H1 (cell line): ENCODE measurements around the gene ACO1. TPM values are rescaled to one million over a fixed set of nuclear protein-coding genes. Genes with fewer than 3 reads are reported as not detected.

ENCODE experiments used
- CTCF ChIA-PET: fragments of 300-600 bp; sonication (Branson Sonifier 250); formaldehyde crosslinking; loops from one replicate; lab custom pipeline; 2021; ENCODE audit not compliant: partially characterized antibody; lab: Charles Lee
- POLR2A ChIA-PET: fragments of 300-600 bp; sonication (Branson Sonifier 250); formaldehyde crosslinking; loops from one replicate; lab custom pipeline; 2021; ENCODE audit warnings: inconsistent platforms; ENCODE audit not compliant: partially characterized antibody; lab: Charles Lee
- DNase-seq, 2 experiments: peaks; one replicate each; pipeline versions ENCODE4 v3.0.0 to v3.0.0-alpha.2; 2010 to 2022; ENCODE audit warnings: low spot score in 2 of 2, low read depth in 1 of 2, mixed read lengths in 1 of 2
- FAIRE-seq: peaks from 2 replicates; lab custom pipeline; 2011; peaks lifted over from hg19 to GRCh38; lab: Jason Lieb, UNC
- H2AFZ ChIP-seq: 2 replicates; pipeline ENCODE4 v1.8.1; 2012; ENCODE audit warnings: low read length, inconsistent platforms
- H2AK5ac ChIP-seq: 2 replicates; pipeline ENCODE4 v1.6.1; 2013; ENCODE audit warnings: low read depth, low read length
- H2BK120ac ChIP-seq: replicated peaks from 2 replicates; pipeline ENCODE3; 2013; ENCODE audit warnings: low read depth, low read length, inconsistent platforms
- H2BK12ac ChIP-seq: 2 replicates; pipeline ENCODE4 v1.6.1; 2013; ENCODE audit warnings: low read depth, low read length
- H2BK15ac ChIP-seq: 2 replicates; pipeline ENCODE4 v1.6.1; 2013; ENCODE audit warnings: low read length
- H2BK20ac ChIP-seq: 2 replicates; pipeline ENCODE4 v1.6.1; 2013; ENCODE audit warnings: low read length
- H2BK5ac ChIP-seq: 2 replicates; pipeline ENCODE4 v1.6.1; 2013; ENCODE audit warnings: low read depth, low read length
- H3K14ac ChIP-seq: 2 replicates; pipeline ENCODE4 v1.6.1; 2013; ENCODE audit warnings: inconsistent platforms; ENCODE audit not compliant: insufficient read length
- H3K18ac ChIP-seq: 2 replicates; pipeline ENCODE4 v1.6.1; 2013; ENCODE audit warnings: low read length; ENCODE audit errors: extremely low read depth
- H3K23ac ChIP-seq: 2 replicates; pipeline ENCODE4 v1.6.1; 2013; ENCODE audit warnings: inconsistent platforms; ENCODE audit not compliant: insufficient read length
- H3K23me2 ChIP-seq: 2 replicates; pipeline ENCODE4 v1.6.1; 2013; ENCODE audit warnings: low read depth, low read length
- H3K27ac ChIP-seq: 2 replicates; pipeline ENCODE4 v1.6.1; 2011; ENCODE audit warnings: low read depth, low read length, inconsistent platforms
- H3K27me3 ChIP-seq, 4 experiments: replicated peaks in 1 of 4; 1 replicate in 1 of 4; 2 replicates in 3 of 4; pipeline versions ENCODE4 v1.6.1 to v1.8.1; 2011 to 2013; ENCODE audit warnings: low read length in 3 of 4, mild to moderate bottlenecking in 3 of 4, inconsistent platforms in 2 of 4, mixed read lengths in 2 of 4, moderate library complexity in 1 of 4; ENCODE audit not compliant: control insufficient read depth in 3 of 4, insufficient read depth in 3 of 4; ENCODE audit errors: extremely low read depth in 1 of 4
- H3K36me3 ChIP-seq, 4 experiments: 2 replicates each; pipeline versions ENCODE4 v1.6.1 to v1.8.1; 2011 to 2013; ENCODE audit warnings: mild to moderate bottlenecking in 4 of 4, low read length in 3 of 4, moderate library complexity in 2 of 4, control low read depth in 1 of 4, inconsistent platforms in 1 of 4; ENCODE audit not compliant: insufficient read depth in 4 of 4, control insufficient read depth in 2 of 4
- H3K4ac ChIP-seq: replicated peaks from 2 replicates; pipeline ENCODE3; 2013; ENCODE audit warnings: low read length, low read depth, mixed read lengths, inconsistent platforms; ENCODE audit not compliant: insufficient read length
- H3K4me1 ChIP-seq, 4 experiments: replicated peaks in 1 of 4; 1 replicate in 1 of 4; 2 replicates in 3 of 4; pipeline versions ENCODE4 v1.6.1 to v1.8.1; 2011 to 2013; ENCODE audit warnings: low read length in 3 of 4, inconsistent platforms in 2 of 4, mixed read lengths in 1 of 4; ENCODE audit not compliant: insufficient read depth in 4 of 4, control insufficient read depth in 3 of 4
- H3K4me2 ChIP-seq, 2 experiments: 2 replicates each; pipeline versions ENCODE4 v1.6.1 to v1.8.1; 2011 to 2013; ENCODE audit warnings: low read depth in 2 of 2, low read length in 2 of 2, control low read depth in 1 of 2, inconsistent platforms in 1 of 2, mild to moderate bottlenecking in 1 of 2; ENCODE audit not compliant: insufficient read depth in 1 of 2
- H3K4me3 ChIP-seq, 4 experiments: fragments of 200-600, 300-600 bp in 1 of 4; sonication (generic), shearing (Covaris generic), sonication (Bioruptor Twin) in 1 of 4; 2 replicates each; pipeline versions ENCODE4 v1.5.1 to v1.8.1; 2011 to 2016; ENCODE audit warnings: low read length in 4 of 4, low read depth in 3 of 4, control low read depth in 2 of 4, inconsistent platforms in 2 of 4, mild to moderate bottlenecking in 2 of 4, mixed read lengths in 1 of 4, moderate library complexity in 1 of 4; ENCODE audit not compliant: insufficient read depth in 2 of 4; ENCODE audit errors: extremely low read depth in 1 of 4
- H3K56ac ChIP-seq: replicated peaks from 2 replicates; pipeline ENCODE3; 2013; ENCODE audit warnings: low read depth, mild to moderate bottlenecking, mixed read lengths, low read length, inconsistent platforms; ENCODE audit not compliant: insufficient read length
- H3K79me1 ChIP-seq: 2 replicates; pipeline ENCODE4 v1.6.1; 2013; ENCODE audit warnings: low read depth, low read length, control low read depth
- H3K79me2 ChIP-seq, 2 experiments: 2 replicates each; pipeline versions ENCODE4 v1.6.1 to v1.8.1; 2012 to 2013; ENCODE audit warnings: low read length in 2 of 2, mild to moderate bottlenecking in 2 of 2, inconsistent platforms in 1 of 2; ENCODE audit not compliant: insufficient read depth in 2 of 2, control insufficient read depth in 1 of 2
- H3K9ac ChIP-seq, 4 experiments: replicated peaks in 1 of 4; 1 replicate in 1 of 4; 2 replicates in 3 of 4; pipeline versions ENCODE4 v1.6.1 to v1.8.1; 2011 to 2013; ENCODE audit warnings: low read depth in 3 of 4, low read length in 3 of 4, control low read depth in 2 of 4, mild to moderate bottlenecking in 2 of 4, moderate library complexity in 2 of 4, inconsistent platforms in 1 of 4; ENCODE audit errors: extremely low read depth in 1 of 4
- H3K9me3 ChIP-seq, 2 experiments: 2 replicates each; pipeline versions ENCODE4 v1.6.1 to v1.8.1; 2012 to 2013; ENCODE audit warnings: mild to moderate bottlenecking in 2 of 2, moderate library complexity in 2 of 2, control low read depth in 1 of 2, inconsistent platforms in 1 of 2, low read depth in 1 of 2, low read length in 1 of 2, mixed read lengths in 1 of 2; ENCODE audit not compliant: insufficient read depth in 2 of 2
- H4K20me1 ChIP-seq, 2 experiments: replicated peaks in 1 of 2; 2 replicates each; pipeline versions ENCODE3 to v1.8.1; 2011 to 2013; ENCODE audit warnings: inconsistent platforms in 2 of 2, low read length in 2 of 2, mild to moderate bottlenecking in 1 of 2; ENCODE audit not compliant: insufficient read depth in 2 of 2, control insufficient read depth in 1 of 2
- H4K5ac ChIP-seq: 2 replicates; pipeline ENCODE4 v1.6.1; 2013; ENCODE audit warnings: low read length, low read depth, mixed read lengths, inconsistent platforms; ENCODE audit not compliant: insufficient read length
- H4K8ac ChIP-seq: 2 replicates; pipeline ENCODE4 v1.8.0; 2013; ENCODE audit warnings: mild to moderate bottlenecking, moderate library complexity, low read length, inconsistent platforms; ENCODE audit not compliant: insufficient read depth; ENCODE audit errors: extremely low read depth
- H4K91ac ChIP-seq: replicated peaks from 2 replicates; pipeline ENCODE3; 2013; ENCODE audit warnings: low read length, mixed read lengths, inconsistent platforms; ENCODE audit not compliant: insufficient read length
- BACH1 ChIP-seq: IDR thresholded peaks from 2 replicates; pipeline ENCODE4 v1.6.1; 2012; ENCODE audit warnings: low read length, improper control_type of control experiment
- BCL11A ChIP-seq, 2 experiments: IDR thresholded peaks; one replicate each; pipeline ENCODE4 v1.6.1; 2011; ENCODE audit warnings: low read depth in 2 of 2, low read length in 2 of 2, mild to moderate bottlenecking in 2 of 2
- CBX5 ChIP-seq: fragments of 300-800, 300-1000 bp; sonication (generic); IDR thresholded peaks from 2 replicates; pipeline ENCODE4 v1.7.1; 2016; ENCODE audit warnings: antibody characterized with exemption, low read length, low read depth
- CHD1 ChIP-seq: IDR thresholded peaks from 2 replicates; pipeline ENCODE4 v1.6.1; 2012; ENCODE audit warnings: low read depth, low read length, improper control_type of control experiment
- GABPA ChIP-seq: IDR thresholded peaks from 2 replicates; pipeline ENCODE4 v1.6.1; 2011; ENCODE audit warnings: mild to moderate bottlenecking, low read length, moderate library complexity, borderline replicate concordance; ENCODE audit not compliant: insufficient read depth
- JUN ChIP-seq: IDR thresholded peaks from 2 replicates; pipeline ENCODE4 v1.6.1; 2011; ENCODE audit warnings: low read depth, mild to moderate bottlenecking, improper control_type of control experiment, low read length
- JUND ChIP-seq: IDR thresholded peaks from 2 replicates; pipeline ENCODE4 v1.6.1; 2011; ENCODE audit warnings: mild to moderate bottlenecking, improper control_type of control experiment, low read length
- KDM1A ChIP-seq: fragments of 200-600, 300-600 bp; sonication (generic); IDR thresholded peaks from 2 replicates; pipeline ENCODE4 v1.7.1; 2016; ENCODE audit warnings: mild to moderate bottlenecking, low read length, borderline replicate concordance
- KDM4A ChIP-seq: IDR thresholded peaks from one replicate; pipeline ENCODE4 v1.7.1; 2012; ENCODE audit warnings: low read depth, mild to moderate bottlenecking, moderate library complexity, low read length, inconsistent platforms; ENCODE audit not compliant: severe bottlenecking
- NANOG ChIP-seq: IDR thresholded peaks from 2 replicates; pipeline ENCODE4 v1.6.1; 2011; ENCODE audit warnings: low read length, low read depth, mild to moderate bottlenecking, inconsistent platforms; ENCODE audit not compliant: insufficient read depth, poor library complexity, severe bottlenecking
- PHF8 ChIP-seq: fragments of 200-600 bp; sonication (generic); conservative IDR thresholded peaks from 2 replicates; pipeline ENCODE4 v1.7.1; 2012; ENCODE audit warnings: low read depth, mild to moderate bottlenecking, inconsistent platforms, low read length, moderate library complexity
- POU5F1 ChIP-seq: IDR thresholded peaks from 2 replicates; pipeline ENCODE4 v1.6.1; 2011; ENCODE audit warnings: low read depth, mild to moderate bottlenecking, low read length, moderate library complexity
- RAD21 ChIP-seq, 2 experiments: IDR thresholded peaks in 1 of 2; conservative IDR thresholded peaks in 1 of 2; 2 replicates each; pipeline ENCODE4 v1.6.1; 2011; ENCODE audit warnings: low read depth in 2 of 2, low read length in 2 of 2, improper control_type of control experiment in 1 of 2, inconsistent platforms in 1 of 2, mild to moderate bottlenecking in 1 of 2, moderate library complexity in 1 of 2
- WGBS, 2 experiments: shearing (Covaris generic) in 1 of 2; methylation state at CpG; one replicate each; pipeline versions ENCODE4 v1.1.6 to v1.1.7; 2013 to 2015; ENCODE audit warnings: low lambda C conversion rate in 2 of 2, mixed read lengths in 2 of 2, inconsistent platforms in 1 of 2, low coverage in 1 of 2, missing lambda C conversion rate in 1 of 2; ENCODE audit not compliant: insufficient replicate concordance in 2 of 2, insufficient coverage in 1 of 2, insufficient read length in 1 of 2; ENCODE audit errors: extremely low coverage in 1 of 2, missing lambda C conversion rate in 1 of 2; 5-methylcytosine and 5-hydroxymethylcytosine counted together
- polyA plus RNA-seq, 7 experiments: library from polyadenylated mRNA; depleted of rRNA in 3 of 7; stranded (reverse) in 5 of 7; unstranded in 2 of 7; fragments of >200 nt in 5 of 7; fragments of 200-250 nt in 2 of 7; gene quantifications; 1 replicate in 5 of 7; 2 replicates in 1 of 7; 4 replicates in 1 of 7; pipeline versions ENCODE4 v1.2.1 to v1.2.3, GENCODE V29; 2011 to 2013; ENCODE audit warnings: missing spikeins in 2 of 7, mixed read lengths in 2 of 7
- total RNA-seq: library from RNA; stranded (reverse); fragmentation: NEBNext Ultra II Directional; extraction: Animal tissue kit (Norgen Biotek cat#: 25700); gene quantifications from 2 replicates; pipeline ENCODE4 v1.2.1, GENCODE V29; 2021

Gene ACO1
- total and polyA plus RNA-seq, 2 of the 8 experiments (the other 6 are each of a cell fraction or from before 2014, with no cell fraction given), result 39.3 to 49.8 TPM

DNA sequence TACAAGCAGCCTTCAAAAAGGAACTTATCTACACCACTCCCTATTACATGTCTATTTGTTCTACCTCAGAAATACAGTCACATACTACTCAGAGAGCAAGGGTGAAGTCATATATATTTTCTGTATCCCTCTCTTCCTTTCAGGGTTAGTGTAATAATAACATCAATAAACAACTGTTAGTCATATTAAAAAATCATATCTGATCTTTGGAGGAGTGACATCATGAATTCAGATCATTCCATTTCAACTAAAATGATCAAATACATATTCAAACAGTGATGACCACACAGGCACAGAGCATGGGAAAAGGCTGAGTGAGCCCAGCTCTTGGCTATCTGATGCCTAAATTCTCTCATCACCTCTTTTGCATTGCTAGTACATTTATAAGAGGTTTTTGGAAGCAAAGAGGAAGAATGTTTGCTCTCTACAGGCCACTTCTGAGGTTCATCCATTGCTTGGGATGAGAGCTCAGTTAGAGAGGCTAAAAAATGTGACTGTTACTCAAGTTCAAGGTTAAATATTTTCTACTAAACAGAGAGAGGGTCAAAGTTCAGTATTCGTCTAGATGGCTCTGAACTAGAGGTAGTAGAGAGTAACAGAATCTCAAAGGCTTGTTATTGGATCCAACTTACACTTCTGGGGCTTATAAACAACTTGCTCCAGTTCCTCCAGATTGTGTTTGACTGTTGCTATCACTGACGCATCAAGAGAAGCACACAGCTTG, 102.6 kb downstream of the ACO1 start:
- DNase-seq, result no peak
- H4K91ac ChIP-seq, result no peak overlapping the region
- no peaks in the 10 kb centered on the region for H3K9me3 ChIP-seq
- TF ChIP-seq GABPA (no peak), POU5F1 (no peak), KDM4A (no peak), CHD1 (no peak), BCL11A (IDR thresholded peaks at IDR 0.05; ENCODE audit: low read depth in 2 of 2, low read length in 2 of 2) (no peak), BACH1 (no peak), JUN (no peak), KDM1A (no peak), CBX5 (no peak), PHF8 (no peak), NANOG (no peak), JUND (no peak), RAD21 (IDR thresholded peaks at IDR 0.05 in 1 of 2, conservative IDR thresholded peaks at IDR 0.05 in 1 of 2; ENCODE audit: low read depth in 2 of 2, low read length in 2 of 2) (no peak)

More for the DNA sequence above, 102.6 kb downstream of the ACO1 start:
- no peak overlapping the region for H2AFZ ChIP-seq
- no peak overlapping the region for H2AK5ac ChIP-seq
- H2BK5ac ChIP-seq, result no peak overlapping the region
- no peaks in the 10 kb centered on the region for H3K79me2 ChIP-seq
- no peak for FAIRE-seq
- H2BK20ac ChIP-seq, result no peak overlapping the region
- no peaks in the 10 kb centered on the region for H3K79me1 ChIP-seq
- H3K27ac ChIP-seq, result no peak overlapping the region
- 88% methylated on average over 2 of the region's 2 CpGs; no CpG with 5 or more reads in 1 of the 2 experiments for WGBS, 2 experiments
- H2BK120ac ChIP-seq, result no peak overlapping the region
- ChIA-PET CTCF (interaction anchor here (1.0 to 2.8 kb wide), 3 partner anchors 40 to 108 kb away, joined by 4 to 11 read pairs (median 5); no protein-coding TSS in a partner anchor), POLR2A (no interaction called here)
- H3K4me2 ChIP-seq, result no peak overlapping the region
- H3K27me3 ChIP-seq, result no peaks in the 10 kb centered on the region
- no peak overlapping the region for H3K56ac ChIP-seq
- H3K18ac ChIP-seq, result no peak overlapping the region
- H3K4me3 ChIP-seq, result no peak overlapping the region
- H4K20me1 ChIP-seq, result no peaks in the 10 kb centered on the region
- no peaks in the 10 kb centered on the region for H3K23me2 ChIP-seq
- no peak overlapping the region for H3K4ac ChIP-seq
- no peak overlapping the region for H4K8ac ChIP-seq
- no peak overlapping the region for H3K14ac ChIP-seq
- peaks cover 2 to 20% (median 17%) of the 10 kb centered on the region in 4 experiments; a peak in 6 of 8 replicates for H3K36me3 ChIP-seq
- no peak overlapping the region for H3K9ac ChIP-seq
- no peak overlapping the region for H4K5ac ChIP-seq
- H2BK15ac ChIP-seq, result no peak overlapping the region
- no peak overlapping the region for H2BK12ac ChIP-seq
- peaks cover 0 to 2% (median 0%) of the 10 kb centered on the region in 4 experiments; a peak in 3 of 7 replicates for H3K4me1 ChIP-seq
- no peak overlapping the region for H3K23ac ChIP-seq
